Neutrophil (primary cell): ENCODE data around the gene CDC6.

ENCODE experiments used
- H3K27ac ChIP-seq: fragments of 200-600 bp; sonication (generic); 2 replicates; pipeline ENCODE4 v1.5.1; 2016; ENCODE audit warnings: mild to moderate bottlenecking, moderate library complexity
- H3K27me3 ChIP-seq: fragments of 200-600 bp; sonication (generic); 2 replicates; pipeline ENCODE4 v1.6.0; 2016; ENCODE audit warnings: mild to moderate bottlenecking
- H3K36me3 ChIP-seq: fragments of 200-600 bp; sonication (generic); 2 replicates; pipeline ENCODE4 v1.5.1; 2017
- H3K4me1 ChIP-seq, 2 experiments: fragments of 200-600 bp in 1 of 2; sonication (generic) in 1 of 2; 1 replicate in 1 of 2; 2 replicates in 1 of 2; pipeline versions ENCODE4 v1.5.1 to v1.6.1; 2013 to 2016; ENCODE audit warnings: low read depth in 1 of 2, low read length in 1 of 2, mild to moderate bottlenecking in 1 of 2, moderate library complexity in 1 of 2; ENCODE audit not compliant: control insufficient read depth in 1 of 2, insufficient read depth in 1 of 2
- H3K4me3 ChIP-seq, 2 experiments: fragments of 200-600 bp in 1 of 2; sonication (generic) in 1 of 2; 1 replicate in 1 of 2; 2 replicates in 1 of 2; pipeline ENCODE4 v1.5.1; 2013 to 2016; ENCODE audit warnings: low read depth in 1 of 2, low read length in 1 of 2, mild to moderate bottlenecking in 1 of 2, moderate library complexity in 1 of 2
- H3K9me3 ChIP-seq: fragments of 200-600 bp; sonication (generic); 2 replicates; pipeline ENCODE4 v1.5.1; 2016
- CTCF ChIP-seq: fragments of 200-600 bp; sonication (generic); IDR thresholded peaks from 2 replicates; pipeline ENCODE4 v1.5.1; 2016; ENCODE audit warnings: antibody characterized with exemption

CDC6 gene

GRCh38 chr17:40349477-40349894 lies 61.8 kb downstream of the CDC6 start:
- TF ChIP-seq CTCF, result no peak
- Histone ChIP-seq H3K9me3 (no peaks in the 10 kb centered on the region), H3K27me3 (no peaks in the 10 kb centered on the region), H3K27ac (peak overlapping the region; percentile 48), H3K4me1 (peaks cover 67 to 84% of the 10 kb centered on the region in 2 experiments), H3K36me3 (peaks cover 97% of the 10 kb centered on the region), H3K4me3 (no peak overlapping the region)

- H3K4me1 ChIP-seq, result peaks cover 65 to 83% of the 10 kb centered on the region in 2 experiments
- peaks cover 98% of the 10 kb centered on the region for H3K36me3 ChIP-seq
- H3K9me3 ChIP-seq, result no peaks in the 10 kb centered on the region
- no peaks in the 10 kb centered on the region for H3K27me3 ChIP-seq
- no peak for TF ChIP-seq CTCF
- peak overlapping the region; percentile 48 for H3K27ac ChIP-seq
- H3K4me3 ChIP-seq, result no peak overlapping the region
Measured at GRCh38 chr17:40349895-40350688, 62.4 kb downstream of the CDC6 start.

- H3K27me3 ChIP-seq, result no peaks in the 10 kb centered on the region
- H3K27ac ChIP-seq, result no peak overlapping the region
- peaks cover 58 to 78% of the 10 kb centered on the region in 2 experiments for H3K4me1 ChIP-seq
- no peak overlapping the region for H3K4me3 ChIP-seq
- TF ChIP-seq CTCF, result no peak
- H3K9me3 ChIP-seq, result no peaks in the 10 kb centered on the region
- H3K36me3 ChIP-seq, result peaks cover 98% of the 10 kb centered on the region
Measured at GRCh38 chr17:40350689-40351358, 63.1 kb downstream of the CDC6 start.

GRCh38 chr17:40351359-40352236 lies 63.9 kb downstream of the CDC6 start:
- no peak for TF ChIP-seq CTCF
- H3K27me3 ChIP-seq, result no peaks in the 10 kb centered on the region
- no peak overlapping the region for H3K4me3 ChIP-seq
- H3K36me3 ChIP-seq, result peaks cover 100% of the 10 kb centered on the region
- H3K27ac ChIP-seq, result peak overlapping the region; percentile 64
- no peaks in the 10 kb centered on the region for H3K9me3 ChIP-seq
- peaks cover 51 to 70% of the 10 kb centered on the region in 2 experiments for H3K4me1 ChIP-seq

GRCh38 chr17:40352237-40352778 lies 64.6 kb downstream of the CDC6 start:
- TF ChIP-seq CTCF, result no peak
- Histone ChIP-seq H3K36me3 (peaks cover 100% of the 10 kb centered on the region), H3K4me3 (no peak overlapping the region), H3K9me3 (no peaks in the 10 kb centered on the region), H3K27ac (peak overlapping the region; percentile 64), H3K4me1 (peaks cover 44 to 63% of the 10 kb centered on the region in 2 experiments), H3K27me3 (no peaks in the 10 kb centered on the region)
